ENCODE results near the gene ADAMTS17.

The ADAMTS17 gene

GRCh38 chr15:100166313-100166712 lies 175.5 kb downstream of the ADAMTS17 start:
- no peak for DNase-seq

- no peak for DNase-seq
Measured at GRCh38 chr15:100163961-100164360, 177.8 kb downstream of the ADAMTS17 start.

DNA sequence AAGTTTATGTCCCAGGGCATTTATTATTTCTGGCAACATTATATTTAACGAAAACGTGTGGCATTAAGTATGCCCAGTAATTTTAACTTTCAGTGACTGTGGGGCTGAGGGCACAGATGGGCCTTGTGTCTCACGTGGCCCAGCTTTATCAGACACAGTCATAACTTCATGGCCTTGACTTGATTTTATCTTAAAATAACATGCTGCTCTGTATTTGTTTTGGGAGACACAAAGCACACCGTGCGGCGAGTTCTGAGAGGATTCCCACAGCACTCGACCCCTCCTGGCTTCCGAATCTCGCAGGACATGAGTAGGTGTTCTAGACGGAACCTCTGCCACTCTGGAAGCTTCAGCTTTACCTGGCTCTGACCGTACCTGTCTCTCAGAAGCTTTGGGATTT lies 180.8 kb downstream of the ADAMTS17 start:
- DNase-seq: no peak

DNA sequence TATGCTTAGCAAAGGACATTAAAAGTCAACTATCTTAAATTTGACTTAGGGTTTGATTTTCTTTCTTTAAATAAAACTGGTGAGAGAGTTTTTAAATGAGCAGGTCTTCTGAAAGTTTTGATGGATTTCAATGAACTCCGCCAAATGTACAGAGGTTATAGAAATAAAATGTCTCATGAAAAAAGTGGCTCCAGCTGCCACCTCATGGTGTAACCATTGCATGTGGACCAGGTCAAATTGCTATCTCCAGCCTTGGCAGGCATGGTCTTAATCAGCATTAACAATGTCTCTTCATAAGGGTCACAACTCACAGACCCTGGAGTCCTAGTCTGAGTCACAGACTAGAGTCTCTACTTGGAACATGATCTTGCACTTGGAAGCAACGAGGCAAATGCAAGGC lies 182.3 kb downstream of the ADAMTS17 start:
- DNase-seq: no peak

GRCh38 chr15:100158356-100158755 lies 183.4 kb downstream of the ADAMTS17 start:
- no peak for DNase-seq

DNA sequence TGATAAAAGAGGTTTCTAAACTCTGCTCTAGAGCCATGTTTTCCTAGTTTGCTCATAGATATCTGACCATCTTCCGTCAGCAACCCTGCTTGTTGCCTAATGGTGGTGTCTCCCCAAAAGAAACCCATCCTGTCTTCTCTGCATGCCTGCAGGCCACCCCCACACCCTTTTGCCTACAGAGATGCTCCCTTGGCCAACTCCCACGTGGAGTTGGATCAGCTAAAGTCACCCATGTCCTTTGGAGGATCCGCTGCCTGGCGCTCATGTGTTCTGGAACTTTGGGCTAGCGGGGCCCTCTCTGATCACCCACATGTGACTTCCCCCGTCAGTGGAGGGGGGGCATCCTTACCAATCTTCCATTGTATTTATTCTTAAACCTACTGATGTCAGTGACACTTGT lies 185.6 kb downstream of the ADAMTS17 start:
- DNase-seq: no peak

GRCh38 chr15:100154338-100154737 lies 187.4 kb downstream of the ADAMTS17 start:
- no peak for DNase-seq

GRCh38 chr15:100152463-100152862 lies 189.3 kb downstream of the ADAMTS17 start:
- DNase-seq: no peak

DNA sequence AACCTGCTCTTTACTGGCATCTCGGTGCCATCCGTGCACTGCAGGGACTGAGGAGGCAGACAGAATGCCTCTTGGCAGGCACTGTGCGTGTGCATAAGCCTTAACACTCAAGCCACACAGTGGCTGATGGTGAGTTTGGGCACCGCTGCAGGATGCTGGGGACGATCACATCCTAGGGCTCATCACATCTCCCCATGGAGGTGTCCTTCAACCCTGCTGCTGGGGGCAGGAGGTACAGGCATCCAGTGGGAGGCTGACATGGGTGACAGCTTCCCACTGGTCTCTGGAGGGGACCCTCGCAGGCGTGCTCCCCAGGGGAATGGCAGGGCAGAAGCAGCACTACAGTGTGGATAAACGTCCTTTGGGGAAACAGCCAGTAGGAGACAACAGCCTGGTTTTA lies 190.9 kb downstream of the ADAMTS17 start:
- DNase-seq: no peak

DNA sequence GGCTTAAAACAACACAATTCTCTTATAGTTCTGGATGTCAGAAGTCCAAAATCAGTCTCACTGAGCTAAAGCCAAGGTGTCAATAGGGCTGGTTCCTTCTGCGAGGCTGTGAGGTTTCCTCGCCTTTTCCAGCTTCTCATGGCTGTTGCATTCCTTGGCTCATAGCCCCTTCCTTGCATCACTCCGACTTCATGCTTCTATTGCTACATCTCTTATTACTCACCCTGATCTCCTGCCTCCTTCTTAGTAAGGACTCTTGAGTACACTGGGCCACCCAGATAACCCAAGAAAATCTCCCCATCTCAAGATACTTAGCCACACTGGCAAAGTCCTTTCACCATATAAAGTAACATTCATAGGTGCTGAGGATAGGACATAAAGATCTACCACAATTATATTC lies 193.9 kb downstream of the ADAMTS17 start:
- no peak for DNase-seq

DNA sequence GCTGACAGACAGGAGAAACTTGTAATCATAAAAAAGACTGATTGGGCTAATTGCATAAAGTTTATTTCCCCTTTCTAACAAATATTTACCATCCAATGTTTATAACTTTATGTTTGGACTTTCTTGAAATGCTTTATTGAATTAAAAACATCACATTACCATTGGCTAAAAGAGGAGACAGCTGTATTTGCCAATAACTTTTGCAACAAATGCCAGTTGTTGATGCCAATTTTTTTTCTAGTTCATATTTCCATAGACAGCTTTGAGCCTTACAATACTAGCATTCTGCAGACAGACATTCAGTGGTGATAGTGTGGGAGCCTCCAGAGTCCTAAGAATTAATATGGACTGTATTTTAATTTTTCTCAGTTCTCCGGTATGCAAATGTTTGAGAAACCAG lies 198.4 kb downstream of the ADAMTS17 start:
- no peak for DNase-seq

DNA sequence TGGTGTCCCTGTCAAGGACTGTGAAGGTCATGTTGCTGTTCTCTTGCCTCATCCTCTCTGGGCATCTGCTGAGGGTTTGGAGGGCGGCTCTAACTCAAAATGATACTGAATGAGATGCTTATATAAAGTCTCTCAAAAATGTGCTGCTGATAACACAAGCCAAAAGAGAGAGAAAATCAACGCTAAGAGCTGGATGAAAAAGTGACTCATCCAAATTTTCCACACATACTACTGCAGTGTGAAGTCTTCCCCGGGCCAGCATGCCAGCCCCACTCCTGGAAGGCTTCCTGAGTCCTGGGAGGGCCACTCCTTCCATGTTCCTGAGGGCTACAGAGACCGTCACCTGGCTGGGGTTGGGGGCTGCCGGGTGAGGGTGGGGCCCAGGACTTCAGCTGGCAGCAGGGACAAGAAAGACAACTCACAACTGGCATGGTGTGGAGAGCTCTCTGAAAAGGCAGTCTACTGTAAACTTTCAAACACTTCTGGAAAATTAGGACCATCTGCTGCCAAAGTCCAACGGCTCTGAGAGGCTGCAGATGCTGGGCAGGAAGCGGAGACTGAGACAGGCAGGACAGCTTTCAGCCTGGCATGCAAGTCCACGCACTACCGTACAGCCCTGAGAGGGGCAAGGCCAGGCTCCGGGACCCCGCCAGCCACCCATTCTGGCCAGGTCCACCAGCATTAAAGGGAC lies 200.3 kb downstream of the ADAMTS17 start:
- DNase-seq: no peak

DNA sequence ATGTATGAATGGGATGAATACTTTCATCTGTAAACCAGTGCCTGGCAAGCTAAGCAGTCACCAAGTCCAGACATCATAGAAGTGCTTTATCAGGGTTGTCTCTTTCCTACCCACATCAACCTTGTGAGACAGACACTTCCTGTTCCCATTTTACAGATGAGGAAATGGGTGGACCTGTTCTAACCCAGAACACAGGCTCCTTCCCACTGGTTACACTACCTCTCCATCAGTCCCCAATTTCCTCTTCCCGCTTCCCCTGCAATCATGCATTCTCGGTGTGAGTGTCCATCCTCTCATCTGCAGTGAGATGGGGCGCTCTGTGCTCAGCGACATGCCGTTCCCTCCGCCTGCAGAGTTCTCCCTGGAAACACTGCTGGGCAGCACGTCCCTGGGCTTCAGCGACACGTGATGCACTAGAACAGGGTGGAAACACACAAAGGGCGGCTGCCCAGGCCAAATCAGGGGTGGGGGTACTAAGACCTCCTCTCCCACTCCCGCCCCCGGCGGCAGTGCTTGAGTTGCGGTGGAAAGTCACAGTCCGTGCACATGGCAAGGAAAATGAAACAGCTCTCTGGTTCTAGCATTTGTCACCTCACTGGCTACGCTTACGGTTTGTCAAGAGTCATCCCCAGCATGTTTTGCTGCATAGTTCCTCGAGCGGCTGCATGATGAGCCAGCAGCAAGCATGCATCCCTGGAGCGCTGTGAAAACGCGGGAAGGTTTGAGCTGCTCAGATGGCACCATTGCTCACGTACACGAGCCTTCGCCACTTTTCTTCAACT lies 201.1 kb downstream of the ADAMTS17 start:
- DNase-seq: no peak

- DNase-seq: no peak
Measured at GRCh38 chr15:100134586-100134985, 207.2 kb downstream of the ADAMTS17 start.

DNA sequence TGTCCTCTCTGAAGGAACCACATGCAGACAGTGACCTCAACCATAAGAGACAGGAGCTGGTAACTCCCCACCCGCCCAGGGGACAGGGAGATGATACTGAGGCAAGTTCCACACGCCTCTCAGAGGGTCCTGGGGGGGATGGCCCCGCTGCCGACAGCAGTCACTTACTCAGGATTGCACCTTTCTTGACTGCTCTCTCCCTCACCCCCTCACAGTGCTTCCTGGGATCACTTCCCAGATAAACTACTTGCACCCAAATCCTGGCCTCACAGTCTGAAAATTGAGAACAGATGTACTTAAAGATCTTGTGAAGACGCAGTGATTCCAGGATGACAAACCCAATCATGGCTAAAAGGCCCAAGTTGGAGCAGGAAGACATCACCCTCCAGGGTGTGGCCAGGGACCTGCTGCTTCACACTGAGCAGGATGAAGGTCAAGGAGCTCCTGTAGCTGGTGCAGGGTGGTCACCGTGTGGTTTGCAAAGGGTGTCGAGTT lies 207.6 kb downstream of the ADAMTS17 start:
- DNase-seq: no peak

- DNase-seq: no peak
Measured at GRCh38 chr15:100133001-100133400, 208.8 kb downstream of the ADAMTS17 start.

GRCh38 chr15:100132309-100132708 lies 209.5 kb downstream of the ADAMTS17 start:
- no peak for DNase-seq

DNA sequence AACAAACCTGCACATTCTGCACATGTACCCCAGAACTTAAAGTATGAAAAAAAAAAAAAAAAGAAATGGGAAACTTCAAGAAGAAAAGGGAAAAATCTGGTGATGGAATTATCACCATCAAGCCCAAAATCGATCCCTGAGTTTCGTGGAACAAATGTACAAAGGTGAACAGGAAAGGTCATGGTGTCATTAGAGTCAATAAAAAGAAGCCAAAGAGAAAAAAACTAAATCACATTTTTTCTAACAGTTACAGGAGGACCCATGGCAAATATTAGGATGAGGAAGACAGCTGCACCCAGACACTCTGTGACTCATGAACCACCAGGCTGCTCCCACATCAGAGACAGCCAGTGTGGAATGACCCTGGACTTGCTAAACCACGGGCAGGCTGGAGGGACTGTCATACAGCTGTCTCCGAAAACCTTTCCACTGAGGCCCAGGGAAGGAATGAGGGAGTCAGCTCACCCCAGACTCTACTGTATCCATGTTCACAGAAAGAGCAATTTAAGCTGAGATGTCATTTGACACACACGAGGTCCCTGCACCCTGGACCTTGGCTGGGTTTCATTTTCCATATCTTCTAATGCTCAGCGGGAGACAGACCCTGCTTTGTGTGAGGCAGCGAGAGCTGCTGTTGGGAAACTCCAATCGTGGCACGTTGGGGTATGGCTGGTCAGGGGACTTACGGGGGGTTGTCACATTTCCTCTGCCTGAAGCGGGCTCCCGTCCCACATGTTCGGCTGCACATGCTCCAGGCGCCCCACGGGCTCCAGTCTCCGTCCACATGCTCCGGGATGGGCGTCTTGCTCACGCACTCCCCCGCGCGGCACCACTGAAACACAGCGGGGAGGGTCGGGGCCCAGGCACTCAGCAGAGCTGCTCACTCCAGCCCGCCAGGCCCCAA lies 210.2 kb downstream of the ADAMTS17 start:
- DNase-seq: no peak

GRCh38 chr15:100129677-100130076 lies 212.1 kb downstream of the ADAMTS17 start:
- no peak for DNase-seq

- no peak for DNase-seq
Measured at GRCh38 chr15:100125401-100126191, 216.2 kb downstream of the ADAMTS17 start.

DNA sequence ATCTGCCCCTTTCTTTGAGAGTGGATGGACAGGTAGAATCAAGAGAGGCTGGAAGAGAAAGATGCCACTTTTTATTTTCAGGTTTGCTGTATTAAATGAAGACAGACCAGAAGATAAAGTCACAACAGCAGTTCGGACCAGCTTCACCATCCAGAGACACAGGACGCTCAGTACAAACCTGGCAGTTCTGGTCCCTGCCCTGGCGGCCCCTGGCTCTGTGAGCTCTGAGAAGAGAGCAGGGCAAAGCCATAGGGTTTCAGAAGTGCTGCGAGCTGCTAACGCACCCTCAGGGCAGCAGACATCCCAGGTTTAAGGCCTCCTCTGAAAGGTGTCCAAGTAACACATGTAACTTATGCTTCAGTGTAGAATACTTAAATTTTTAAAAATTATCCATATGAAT lies 216.8 kb downstream of the ADAMTS17 start:
- no peak for DNase-seq

GRCh38 chr15:100124361-100124760 lies 217.4 kb downstream of the ADAMTS17 start:
- no peak for DNase-seq
